HG03280 (cell line): Measurements from ENCODE around the gene ROR1.
A peak's percentile ranks its signal among the peaks of the same experiment; 100 is the strongest.

Experiments used
- ATAC-seq: cut with Tn5 transposase; IDR thresholded peaks from one replicate; pipeline ENCODE4 v1.9.1; 2021; ENCODE audit warnings: mild to moderate bottlenecking, moderate library complexity; ENCODE audit not compliant: unreplicated experiment

ROR1 gene

DNA sequence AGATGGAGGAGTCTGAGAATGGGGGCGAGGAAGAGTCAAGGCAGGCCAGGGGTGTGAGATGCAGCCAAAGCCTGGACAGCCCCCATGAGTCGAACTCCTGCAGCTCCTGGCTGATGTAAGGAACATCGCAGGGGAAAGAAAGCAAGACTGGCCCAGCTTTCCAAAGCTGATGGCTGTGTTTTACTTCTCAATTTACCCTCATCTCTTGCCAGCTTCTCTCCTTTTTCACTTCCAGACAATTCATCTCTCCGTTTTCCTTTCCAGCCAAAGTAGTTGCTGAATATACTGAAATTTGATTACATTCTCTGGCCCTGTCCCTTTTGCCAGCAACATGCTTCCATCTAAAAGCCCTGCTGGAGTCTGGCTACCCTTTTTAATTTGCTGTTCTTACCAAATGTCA lies 389.6 kb downstream of the ROR1 start:
- ATAC-seq, result no peak

GRCh38 chr1:64163970-64164369 lies 390.2 kb downstream of the ROR1 start:
- ATAC-seq, result no peak

GRCh38 chr1:64166629-64167028 lies 392.8 kb downstream of the ROR1 start:
- no peak for ATAC-seq

- ATAC-seq, result no peak
Measured at GRCh38 chr1:64167176-64167575, 393.4 kb downstream of the ROR1 start.

GRCh38 chr1:64171246-64171645 lies 397.4 kb downstream of the ROR1 start:
- ATAC-seq, result no peak

DNA sequence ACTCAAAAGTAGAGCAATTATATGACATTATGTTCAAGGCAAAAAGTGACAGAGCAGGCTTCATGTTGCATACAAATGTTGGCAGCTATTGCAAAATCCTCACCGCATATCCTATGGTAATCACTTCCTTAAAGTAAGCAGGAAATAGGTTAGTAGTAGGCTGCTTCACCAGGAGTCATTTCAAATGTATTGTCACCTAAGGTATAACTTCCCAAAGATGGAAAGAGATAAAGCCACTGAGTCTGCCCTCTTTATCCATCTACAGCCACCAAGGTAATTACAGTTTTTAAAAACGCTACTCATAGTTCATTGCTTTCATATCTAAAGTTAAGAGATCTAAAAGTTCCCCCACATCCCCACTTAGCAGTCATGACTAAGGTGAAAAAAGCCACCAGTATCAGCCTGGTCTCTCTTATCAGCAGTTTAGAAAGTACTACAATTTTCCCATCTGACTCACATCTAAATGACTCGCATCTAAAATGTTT lies 398.0 kb downstream of the ROR1 start:
- ATAC-seq, result peak; percentile 68

DNA sequence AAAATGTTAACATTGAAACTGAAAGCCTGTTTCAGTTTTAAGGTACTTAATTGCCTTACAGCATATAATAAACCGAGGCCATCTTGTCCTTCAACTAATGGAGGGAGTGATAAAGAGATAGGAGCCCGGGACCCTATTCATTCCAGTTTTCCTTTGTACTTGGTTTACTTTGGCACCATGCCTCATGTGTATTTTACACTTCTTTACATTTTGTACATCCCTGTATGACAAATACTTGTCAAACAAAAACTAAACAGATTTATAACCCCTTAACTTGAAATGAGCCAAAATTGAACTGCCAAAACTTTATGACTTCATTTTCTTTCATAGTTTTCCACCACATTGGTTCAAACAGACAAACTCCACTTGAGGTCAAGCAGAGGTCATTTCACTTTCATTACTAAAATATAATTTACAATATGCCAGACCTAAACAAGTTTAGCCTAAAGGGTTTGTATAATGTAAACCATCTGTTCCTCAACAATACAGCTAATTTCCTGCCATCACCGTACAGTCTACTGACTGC lies 398.7 kb downstream of the ROR1 start:
- peak; percentile 61 for ATAC-seq

GRCh38 chr1:64173336-64173940 lies 399.6 kb downstream of the ROR1 start:
- no peak for ATAC-seq

GRCh38 chr1:64175639-64176038 lies 401.8 kb downstream of the ROR1 start:
- ATAC-seq, result no peak

- no peak for ATAC-seq
Measured at GRCh38 chr1:64176659-64177058, 402.8 kb downstream of the ROR1 start.

DNA sequence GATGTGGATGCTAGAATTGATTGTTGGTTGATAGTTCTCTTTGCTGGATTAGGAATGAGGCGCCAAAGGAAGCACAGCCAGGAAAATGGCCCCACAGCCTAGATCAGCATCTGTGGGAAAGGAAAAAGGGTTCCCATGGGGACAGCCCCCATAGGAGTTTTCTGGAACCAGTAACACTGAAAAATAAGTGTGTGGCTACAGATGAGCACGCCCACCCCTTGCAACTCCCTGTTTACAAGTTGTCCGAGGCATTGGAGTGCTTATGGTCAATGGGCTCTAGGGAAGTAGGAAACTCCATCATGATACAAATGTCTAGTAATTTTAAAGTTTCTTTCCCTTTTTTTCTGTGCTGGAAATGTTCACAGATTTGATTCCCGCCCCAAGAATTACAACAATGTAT lies 405.8 kb downstream of the ROR1 start:
- ATAC-seq, result no peak

GRCh38 chr1:64182207-64182606 lies 408.4 kb downstream of the ROR1 start:
- ATAC-seq, result no peak

DNA sequence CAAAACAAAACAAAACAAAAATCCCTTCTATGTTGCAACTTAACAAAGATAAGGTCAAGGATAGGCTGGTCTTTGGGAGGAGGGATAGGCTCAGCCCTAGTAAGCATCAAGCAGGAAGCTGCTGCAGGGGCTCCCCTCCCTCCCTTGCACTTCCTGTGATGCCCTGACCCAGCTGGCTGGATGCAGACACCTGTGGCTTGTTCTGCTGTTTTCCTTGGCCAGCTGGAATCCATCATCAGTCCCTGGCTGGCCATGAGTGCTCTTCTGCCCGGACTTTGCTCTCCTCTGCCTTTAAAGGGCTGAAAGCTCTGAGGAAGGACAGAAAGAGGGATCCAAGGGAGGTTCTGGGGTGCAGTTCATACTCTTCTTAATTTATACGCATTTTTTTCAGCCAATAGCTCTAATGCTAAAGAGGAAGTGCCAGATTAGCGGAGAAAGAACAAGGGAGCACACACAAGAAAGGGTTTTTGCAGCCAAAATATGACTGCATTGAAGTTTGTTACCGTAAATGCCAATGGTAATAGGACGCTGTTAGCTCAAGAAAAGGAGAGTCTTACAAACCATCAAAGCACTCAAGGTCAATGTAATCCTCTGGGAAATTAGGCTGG lies 409.7 kb downstream of the ROR1 start:
- no peak for ATAC-seq

GRCh38 chr1:64184003-64184440 lies 410.2 kb downstream of the ROR1 start:
- ATAC-seq, result no peak

- ATAC-seq, result no peak
Measured at GRCh38 chr1:64186138-64186897, 412.5 kb downstream of the ROR1 start.

- ATAC-seq, result no peak
Measured at GRCh38 chr1:64186898-64187280, 413.1 kb downstream of the ROR1 start.

- no peak for ATAC-seq
Measured at GRCh38 chr1:64187646-64188045, 413.8 kb downstream of the ROR1 start.

DNA sequence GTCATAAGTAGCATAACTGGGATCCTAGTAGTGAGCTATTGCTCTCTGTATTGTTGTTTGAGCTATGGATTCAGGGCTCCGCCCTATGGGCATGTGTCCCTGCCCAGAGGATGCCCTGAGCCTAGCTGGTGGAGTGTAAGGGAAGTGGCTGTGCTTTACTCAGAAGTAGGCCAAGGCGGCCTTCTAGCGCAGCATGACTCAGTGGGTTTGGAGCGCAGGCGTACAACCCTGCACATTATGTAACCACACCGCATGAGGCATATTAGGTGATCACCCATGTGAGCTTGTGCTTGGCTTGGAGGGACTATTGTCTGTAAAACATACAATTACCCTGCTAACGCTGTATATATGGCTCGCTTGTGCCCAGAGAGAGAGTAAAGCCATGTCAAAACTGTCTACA lies 418.5 kb downstream of the ROR1 start:
- no peak for ATAC-seq

- ATAC-seq, result no peak
Measured at GRCh38 chr1:64194168-64195080, 420.6 kb downstream of the ROR1 start.

- no peak for ATAC-seq
Measured at GRCh38 chr1:64195081-64195395, 421.2 kb downstream of the ROR1 start.
